HG03558 (cell line): ENCODE measurements around the gene SLC6A18.

Experiments
- ATAC-seq: cut with Tn5 transposase; IDR thresholded peaks from one replicate; pipeline ENCODE4 v1.9.1; 2021; ENCODE audit warnings: moderate number of reproducible peaks; ENCODE audit not compliant: unreplicated experiment; ENCODE audit errors: extremely low read depth

SLC6A18 gene

GRCh38 chr5:1225081-1225480 lies at the start of gene SLC6A18:
TSS of gene SLC6A18 (plus strand) at chr5:1225381. CDS start at chr5:1225478, 97 bp downstream.
- no peak for ATAC-seq

- ATAC-seq, result no peak
Measured at GRCh38 chr5:1175801-1176472, 49.2 kb upstream of the SLC6A18 start.

GRCh38 chr5:1176473-1177391 lies 48.4 kb upstream of the SLC6A18 start:
- no peak for ATAC-seq

GRCh38 chr5:1177826-1178528 lies 47.2 kb upstream of the SLC6A18 start:
- ATAC-seq, result no peak

- no peak for ATAC-seq
Measured at GRCh38 chr5:1178529-1179382, 46.4 kb upstream of the SLC6A18 start.

- ATAC-seq, result no peak
Measured at GRCh38 chr5:1179383-1179715, 45.8 kb upstream of the SLC6A18 start.

GRCh38 chr5:1180096-1180495 lies 45.1 kb upstream of the SLC6A18 start:
- ATAC-seq, result no peak

GRCh38 chr5:1180841-1181271 lies 44.3 kb upstream of the SLC6A18 start:
- no peak for ATAC-seq

- no peak for ATAC-seq
Measured at GRCh38 chr5:1181451-1182359, 43.5 kb upstream of the SLC6A18 start.

GRCh38 chr5:1182360-1182632 lies 42.9 kb upstream of the SLC6A18 start:
- ATAC-seq, result no peak

GRCh38 chr5:1182633-1183423 lies 42.4 kb upstream of the SLC6A18 start:
- no peak for ATAC-seq

- no peak for ATAC-seq
Measured at GRCh38 chr5:1183424-1184162, 41.6 kb upstream of the SLC6A18 start.

GRCh38 chr5:1184163-1184470 lies 41.1 kb upstream of the SLC6A18 start:
- ATAC-seq, result no peak

- ATAC-seq, result no peak
Measured at GRCh38 chr5:1184481-1184880, 40.7 kb upstream of the SLC6A18 start.

- no peak for ATAC-seq
Measured at GRCh38 chr5:1185038-1185627, 40.0 kb upstream of the SLC6A18 start.

- no peak for ATAC-seq
Measured at GRCh38 chr5:1185629-1186350, 39.4 kb upstream of the SLC6A18 start.
